Coronary artery (tissue), 2 donors: ENCODE results near the gene RFX4.

ENCODE experiments used
- DNase-seq: peaks from one replicate; pipeline ENCODE4 v3.0.0-alpha.2; 2017; ENCODE audit warnings: low spot score
- H3K27ac ChIP-seq, 2 donors: fragments of 200-600 bp; sonication (generic); one replicate each; pipeline ENCODE4 v1.5.1; 2016 to 2019
- H3K4me3 ChIP-seq: fragments of 200-600 bp; sonication (generic); 2 replicates; pipeline ENCODE4 v1.5.1; 2016; ENCODE audit warnings: mild to moderate bottlenecking, moderate library complexity
- TF ChIP-seq, protein P1 (sequence below): fragments of 200-600 bp; sonication (generic); IDR thresholded peaks from one replicate; pipeline ENCODE4 v1.5.1; 2019; ENCODE audit warnings: antibody characterized with exemption

The RFX4 gene

DNA sequence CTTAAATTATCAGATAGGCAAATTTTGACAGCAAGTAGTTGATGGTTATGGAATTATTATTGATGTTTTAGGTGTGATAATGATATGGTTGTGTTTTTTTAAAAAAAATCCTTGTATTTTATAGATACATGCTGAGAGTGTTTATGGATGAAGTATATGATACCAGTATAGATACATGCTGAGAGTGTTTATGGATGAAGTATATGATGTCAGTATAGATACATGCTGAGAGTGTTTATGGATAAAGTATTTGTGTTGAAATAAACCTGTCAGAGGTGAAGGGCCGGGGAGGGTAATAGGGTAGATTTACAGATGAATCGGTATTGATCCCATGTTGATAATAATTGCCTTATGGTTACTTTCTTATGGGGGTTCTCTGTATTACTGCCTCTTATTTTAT lies 6.0 kb upstream of the RFX4 start:
- Histone ChIP-seq H3K4me3 (no peak overlapping the region), H3K27ac (no peak overlapping the region)
- TF ChIP-seq, protein P1, sequence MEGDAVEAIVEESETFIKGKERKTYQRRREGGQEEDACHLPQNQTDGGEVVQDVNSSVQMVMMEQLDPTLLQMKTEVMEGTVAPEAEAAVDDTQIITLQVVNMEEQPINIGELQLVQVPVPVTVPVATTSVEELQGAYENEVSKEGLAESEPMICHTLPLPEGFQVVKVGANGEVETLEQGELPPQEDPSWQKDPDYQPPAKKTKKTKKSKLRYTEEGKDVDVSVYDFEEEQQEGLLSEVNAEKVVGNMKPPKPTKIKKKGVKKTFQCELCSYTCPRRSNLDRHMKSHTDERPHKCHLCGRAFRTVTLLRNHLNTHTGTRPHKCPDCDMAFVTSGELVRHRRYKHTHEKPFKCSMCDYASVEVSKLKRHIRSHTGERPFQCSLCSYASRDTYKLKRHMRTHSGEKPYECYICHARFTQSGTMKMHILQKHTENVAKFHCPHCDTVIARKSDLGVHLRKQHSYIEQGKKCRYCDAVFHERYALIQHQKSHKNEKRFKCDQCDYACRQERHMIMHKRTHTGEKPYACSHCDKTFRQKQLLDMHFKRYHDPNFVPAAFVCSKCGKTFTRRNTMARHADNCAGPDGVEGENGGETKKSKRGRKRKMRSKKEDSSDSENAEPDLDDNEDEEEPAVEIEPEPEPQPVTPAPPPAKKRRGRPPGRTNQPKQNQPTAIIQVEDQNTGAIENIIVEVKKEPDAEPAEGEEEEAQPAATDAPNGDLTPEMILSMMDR: no peak
- DNase-seq: no peak

DNA sequence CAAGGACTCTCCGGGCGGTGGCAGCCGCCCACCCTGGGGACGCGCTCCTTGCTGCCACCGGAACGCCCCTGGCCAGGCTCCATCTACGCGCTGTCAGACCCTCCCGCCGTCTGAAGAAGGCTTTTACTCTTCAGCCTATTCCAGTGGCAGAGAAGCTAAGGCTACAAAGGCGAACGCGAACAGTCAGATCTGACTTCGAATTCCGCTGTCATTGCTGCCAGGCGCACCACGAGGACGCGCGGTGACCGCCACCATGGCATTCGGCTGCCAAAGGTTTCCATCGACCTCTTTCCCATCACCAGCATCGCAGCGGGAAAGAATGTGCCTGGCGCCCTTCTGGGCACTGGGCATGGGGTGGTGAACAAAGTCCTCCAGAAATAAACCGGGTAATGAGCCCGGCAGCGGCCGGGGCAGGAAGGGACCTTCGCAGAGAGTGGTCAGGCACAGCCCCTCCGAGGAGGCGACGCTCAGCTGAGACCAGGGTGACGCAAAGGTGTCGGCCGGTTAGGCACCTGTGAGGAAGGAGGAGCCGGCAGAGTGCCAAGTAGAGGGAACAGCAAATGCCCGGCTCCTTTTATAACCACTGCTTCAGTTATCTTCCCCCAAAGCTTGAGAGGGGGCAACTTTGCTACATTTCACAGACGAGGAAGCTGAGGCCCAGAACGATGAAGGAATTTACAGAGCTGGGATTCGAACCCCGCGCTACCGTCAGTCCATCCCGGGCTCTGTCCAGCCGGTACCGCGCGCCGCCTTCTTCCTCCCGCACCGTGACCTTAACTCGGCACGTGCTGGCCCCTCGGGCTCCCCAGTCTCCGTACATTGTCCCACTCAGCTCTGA lies 1.9 kb upstream of the RFX4 start:
- TF ChIP-seq, protein P1: no peak
- Histone ChIP-seq H3K27ac (no peak overlapping the region), H3K4me3 (peak overlapping the region; percentile 67)
- DNase-seq: no peak

DNA sequence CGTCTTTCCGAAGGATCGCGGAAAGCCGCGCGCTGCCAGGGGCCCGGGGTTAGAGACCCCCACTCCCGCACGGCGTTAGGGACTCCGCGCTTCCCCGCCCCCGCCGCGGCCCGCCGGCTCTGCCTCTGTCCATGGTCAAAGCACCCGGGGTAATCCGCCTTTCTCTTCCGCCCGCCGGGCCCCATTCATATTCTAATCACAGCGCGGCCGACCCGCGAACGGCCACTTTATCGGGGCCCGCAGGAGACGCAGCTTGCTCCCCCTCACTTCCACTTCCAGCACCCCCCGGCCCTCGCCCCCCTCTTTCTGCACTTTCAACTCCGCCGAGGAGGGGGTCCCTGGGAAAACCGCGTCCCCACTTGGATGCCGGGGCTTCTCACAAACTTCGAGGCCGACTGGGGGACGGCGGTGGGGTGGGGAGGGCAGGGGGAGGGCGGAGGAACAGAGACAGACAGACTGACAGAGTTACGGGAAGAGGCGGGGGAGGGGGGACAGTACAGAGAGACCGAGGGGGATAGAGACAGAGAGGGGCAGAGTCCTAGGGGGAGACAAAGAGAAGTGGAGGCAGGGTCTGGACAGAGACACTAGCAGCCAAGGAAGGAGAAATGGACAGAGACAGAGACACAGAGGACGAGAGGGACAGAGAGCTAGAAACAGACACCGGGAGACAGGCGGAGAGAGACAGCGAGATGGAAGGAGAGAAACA lies 1.1 kb upstream of the RFX4 start:
- H3K4me3 ChIP-seq: peak overlapping the region; percentile 67
- TF ChIP-seq, protein P1: no peak
- DNase-seq: no peak

DNA sequence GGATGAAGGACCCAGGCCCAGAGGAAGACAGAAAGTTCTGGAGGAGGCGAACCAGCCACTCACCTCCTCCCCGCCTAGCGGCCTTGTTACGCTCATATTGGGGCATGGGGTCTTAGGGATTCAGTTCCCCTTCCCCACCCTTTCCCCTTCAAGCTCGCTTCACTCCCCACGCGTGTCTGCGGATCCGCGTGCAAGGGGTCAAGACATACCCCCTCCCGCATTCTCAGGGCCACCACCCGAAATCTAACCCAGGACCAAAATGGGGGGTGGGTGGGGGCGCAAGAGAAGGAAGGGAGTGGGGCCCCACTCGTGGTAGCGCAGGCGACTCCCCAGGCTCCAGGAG lies 584 bp upstream of the RFX4 start:
- DNase-seq: no peak
- Histone ChIP-seq H3K4me3 (peak overlapping the region; percentile 67), H3K27ac (no peak overlapping the region)
- TF ChIP-seq, protein P1: no peak

More for the DNA sequence above, 1.1 kb upstream of the RFX4 start:
- H3K27ac ChIP-seq: no peak overlapping the region

DNA sequence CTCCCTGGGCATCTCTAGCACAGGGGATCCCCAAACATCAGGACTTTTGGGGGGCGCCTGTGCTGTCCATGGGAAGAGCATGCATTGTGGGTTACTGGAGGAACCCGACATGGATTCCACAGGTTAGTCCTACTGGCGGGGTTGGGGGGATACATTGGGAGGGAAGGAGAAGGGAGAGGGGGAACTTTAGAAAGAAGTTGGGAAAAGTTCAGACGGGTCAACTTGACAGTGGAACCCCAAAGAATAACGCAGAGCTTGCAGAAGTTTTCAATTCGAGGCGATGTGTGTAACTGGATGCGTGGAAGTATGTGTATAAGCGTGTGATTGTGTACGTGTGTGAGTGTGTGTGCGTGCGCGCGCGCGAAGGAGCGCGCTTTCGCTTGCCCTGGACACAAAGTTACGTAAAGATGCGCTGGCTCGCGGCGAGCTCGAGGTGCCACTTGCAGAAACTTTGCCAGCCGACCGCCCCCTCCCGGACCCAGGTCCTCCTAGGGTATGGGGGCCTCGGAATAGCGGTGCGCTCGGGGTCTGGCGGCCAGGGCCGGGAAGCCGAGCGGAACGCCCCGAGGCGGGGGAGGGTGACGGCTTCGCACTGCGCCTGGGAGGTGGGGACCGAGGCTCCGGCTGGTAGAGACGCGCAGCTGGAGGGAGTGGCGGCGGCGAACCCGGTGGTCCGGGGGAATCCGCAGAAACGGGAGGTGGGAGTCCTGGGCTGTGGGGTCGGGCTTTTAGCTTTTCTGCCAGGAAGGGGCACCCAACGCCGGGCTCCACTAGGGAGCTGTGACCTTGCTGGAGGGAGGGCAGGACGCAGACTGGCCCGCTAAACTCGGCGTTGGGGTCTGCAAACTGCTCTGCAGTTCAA lies 669 bp downstream of the RFX4 start:
- TF ChIP-seq, protein P1: no peak
- Histone ChIP-seq H3K27ac (no peak overlapping the region), H3K4me3 (peak overlapping the region; percentile 67)
- no peak for DNase-seq

DNA sequence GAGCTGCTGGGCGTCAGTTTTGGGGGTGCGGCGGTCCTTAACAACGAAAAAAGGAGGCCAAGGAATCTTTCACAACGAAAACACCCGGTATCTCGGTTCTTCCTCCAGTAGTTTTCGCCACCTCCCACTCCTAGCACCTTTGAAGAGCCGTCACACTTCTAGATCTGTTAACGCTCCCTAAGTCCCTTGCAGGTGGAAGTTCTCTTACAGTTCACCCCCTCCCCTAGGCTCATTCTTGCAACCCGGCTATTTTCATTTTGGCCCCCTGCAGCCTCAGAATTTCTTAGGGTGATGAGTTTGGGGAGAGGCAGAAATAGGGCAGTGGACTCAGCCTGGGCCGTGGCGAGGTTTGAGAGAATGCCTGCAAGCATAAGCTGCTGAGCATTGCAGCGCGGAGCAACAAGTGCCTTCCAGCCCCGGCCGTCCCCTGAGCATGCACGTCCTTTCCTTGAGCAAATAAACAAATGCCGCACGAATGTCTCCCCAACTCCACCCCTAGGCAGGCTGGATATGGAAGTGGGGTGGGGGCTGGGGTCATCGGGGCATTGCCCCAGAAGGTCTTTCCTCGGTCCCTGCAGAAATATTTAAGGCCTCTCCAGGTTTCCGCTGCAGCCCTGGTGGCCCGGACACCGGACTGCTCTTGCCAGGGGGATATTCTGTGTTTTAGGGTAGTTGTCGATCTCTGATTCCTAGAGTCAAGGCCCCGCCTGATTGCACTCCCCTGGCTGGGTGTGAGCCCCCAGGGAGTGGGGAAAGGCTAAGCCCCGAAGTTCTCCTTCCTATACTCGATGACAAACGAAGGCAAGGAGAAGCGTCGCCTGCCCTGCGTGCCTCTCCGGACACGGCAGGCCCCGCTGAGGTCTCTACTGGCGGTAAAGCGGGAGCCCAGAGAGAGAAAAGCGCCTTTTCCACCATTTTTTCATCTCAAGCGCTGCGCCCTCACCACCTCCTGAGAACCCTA lies 1.6 kb downstream of the RFX4 start:
- TF ChIP-seq, protein P1: no peak
- no peak overlapping the region for H3K27ac ChIP-seq
- DNase-seq: no peak
- H3K4me3 ChIP-seq: peak overlapping the region; percentile 67
